CD4-positive, alpha-beta T cell treated with Interleukin-17A for 1 hour (primary cell): ENCODE measurements around the gene TST.
A peak's percentile ranks its signal among the peaks of the same experiment; 100 is the strongest.

Experiments used
- DNase-seq: peaks from one replicate; pipeline ENCODE4 v3.0.0-alpha.2; 2020

TST gene

DNA sequence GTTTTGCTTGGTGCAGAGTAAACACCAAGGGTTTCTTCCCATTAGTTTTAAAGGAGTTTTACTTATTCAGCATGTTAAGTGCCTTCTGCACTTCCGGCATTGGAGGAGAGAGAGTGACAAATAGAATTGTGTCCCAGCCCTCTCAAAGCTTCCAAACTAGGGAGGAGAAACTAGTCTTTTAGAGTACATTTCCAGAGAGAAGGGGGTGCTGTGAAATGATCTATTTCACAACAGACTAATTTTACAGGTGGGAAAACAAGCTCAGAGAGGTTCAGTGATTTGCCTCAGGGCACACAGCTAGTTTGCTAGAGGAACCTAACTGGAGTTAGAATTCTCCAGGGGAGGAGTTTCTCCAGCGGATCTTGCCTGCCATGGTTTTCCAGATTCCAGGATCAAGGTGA is 12.9 kb upstream of the TST start:
- DNase-seq, result no peak

DNA sequence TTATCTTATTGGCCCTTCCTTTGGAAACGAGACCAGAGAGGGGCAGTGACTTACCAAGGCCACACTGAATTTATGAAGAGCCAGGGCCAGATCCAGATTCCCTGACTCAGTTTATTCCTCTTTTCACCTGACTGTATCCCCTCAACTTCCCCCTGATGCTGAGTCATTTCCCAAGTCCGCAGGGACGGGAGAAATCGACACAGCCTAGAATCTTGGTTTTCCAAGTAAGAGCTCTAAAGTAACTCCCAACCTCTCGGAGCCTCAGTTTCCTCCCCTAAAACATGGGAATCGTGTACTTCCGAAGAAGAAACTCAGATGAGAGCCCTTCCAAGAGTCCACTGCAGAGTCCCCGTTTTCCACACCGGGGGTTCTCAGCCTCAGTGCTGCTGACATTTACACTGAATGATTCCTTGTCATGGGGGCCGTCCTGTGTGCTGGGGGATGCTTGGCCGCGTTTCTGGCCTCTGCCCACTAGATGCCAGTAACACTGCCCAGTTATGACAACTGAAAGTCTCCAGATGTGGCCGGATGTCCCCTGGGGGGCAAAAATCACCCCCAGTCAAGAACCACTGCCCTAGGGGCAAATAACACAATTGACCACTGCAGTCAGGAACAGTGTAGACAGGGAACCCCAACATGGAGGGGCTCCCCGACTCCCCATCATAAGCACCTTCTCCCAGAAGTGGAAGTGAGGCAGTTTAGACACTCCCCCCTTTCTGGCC is 11.5 kb upstream of the TST start:
- DNase-seq, result no peak

DNA sequence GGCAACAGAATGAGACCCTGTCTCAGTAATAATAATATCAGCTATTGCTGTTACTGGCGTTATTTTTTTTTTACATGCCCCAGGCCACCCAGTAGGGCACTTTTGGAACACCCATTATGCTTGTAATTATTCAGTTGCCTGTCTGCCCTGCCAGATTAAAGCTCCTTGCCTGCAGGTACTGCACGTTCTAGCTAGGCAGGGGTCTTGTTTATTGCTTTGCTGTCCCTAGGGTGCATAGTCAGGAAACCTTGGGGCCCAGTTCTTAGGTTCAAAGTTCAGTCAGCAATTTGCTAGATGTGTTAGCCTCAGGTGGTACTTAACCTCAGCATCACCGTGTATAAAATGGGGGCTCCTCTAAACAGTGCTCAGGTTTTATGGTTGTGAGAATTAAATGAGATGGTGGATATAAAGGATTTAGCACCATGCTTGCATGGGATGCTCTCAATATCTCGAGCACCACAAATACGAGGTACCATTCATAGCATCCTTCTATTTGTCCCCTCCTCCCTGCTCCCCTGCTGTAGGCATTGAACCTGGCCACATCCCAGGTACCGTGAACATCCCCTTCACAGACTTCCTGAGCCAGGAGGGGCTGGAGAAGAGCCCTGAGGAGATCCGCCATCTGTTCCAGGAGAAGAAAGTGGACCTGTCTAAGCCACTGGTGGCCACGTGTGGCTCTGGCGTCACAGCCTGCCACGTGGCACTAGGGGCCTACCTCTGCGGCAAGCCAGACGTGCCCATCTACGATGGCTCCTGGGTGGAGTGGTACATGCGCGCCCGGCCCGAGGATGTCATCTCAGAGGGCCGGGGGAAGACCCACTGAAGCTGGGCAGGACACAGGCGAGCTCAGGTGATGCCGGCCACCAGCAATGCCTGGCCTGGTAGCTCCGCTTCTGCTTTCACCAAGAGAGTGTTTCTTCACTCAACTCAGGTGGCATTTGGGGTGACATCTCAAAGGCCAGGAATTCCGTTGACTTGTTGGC is 9.7 kb upstream of the TST start:
- DNase-seq, result no peak

DNA sequence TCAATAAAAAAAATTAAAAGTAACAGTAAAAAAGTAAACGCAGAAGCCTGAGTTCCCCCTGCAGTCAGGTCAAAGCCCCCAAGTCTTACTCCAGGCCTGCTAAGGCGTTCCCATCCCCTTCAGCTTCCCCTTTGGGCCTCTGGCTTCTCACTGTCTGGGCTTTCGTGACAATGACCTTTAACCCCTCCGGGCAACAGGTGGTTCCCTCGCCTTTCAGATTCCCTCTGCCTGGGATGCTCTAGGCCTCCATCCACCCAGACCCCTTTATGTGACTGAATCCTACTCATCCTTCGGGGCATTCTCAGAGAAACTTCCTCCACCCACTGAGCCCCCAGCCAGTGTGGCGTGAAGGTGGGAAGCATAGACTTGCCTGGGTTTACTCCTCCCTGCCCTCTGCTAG is 8.3 kb upstream of the TST start:
- no peak for DNase-seq

DNA sequence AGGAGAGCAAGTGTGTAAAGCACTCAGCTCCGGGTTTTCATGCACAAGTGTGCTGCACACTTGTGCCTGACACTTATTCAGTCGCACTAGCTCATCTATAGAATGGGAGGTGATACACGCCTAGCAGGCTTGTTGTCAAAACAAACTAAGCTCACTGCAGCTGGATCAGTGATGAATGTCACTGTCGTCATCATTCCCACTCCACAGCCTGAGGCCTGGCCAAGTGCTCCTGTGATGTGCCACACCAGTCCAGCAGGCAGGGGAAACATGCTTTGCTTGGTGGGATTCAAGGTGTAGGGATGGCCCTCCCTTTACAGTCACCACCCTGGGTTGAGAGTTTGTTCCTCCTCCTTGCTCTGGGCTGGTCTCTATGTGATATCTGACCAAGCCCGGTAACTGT is 7.1 kb upstream of the TST start:
- DNase-seq, result no peak

DNA sequence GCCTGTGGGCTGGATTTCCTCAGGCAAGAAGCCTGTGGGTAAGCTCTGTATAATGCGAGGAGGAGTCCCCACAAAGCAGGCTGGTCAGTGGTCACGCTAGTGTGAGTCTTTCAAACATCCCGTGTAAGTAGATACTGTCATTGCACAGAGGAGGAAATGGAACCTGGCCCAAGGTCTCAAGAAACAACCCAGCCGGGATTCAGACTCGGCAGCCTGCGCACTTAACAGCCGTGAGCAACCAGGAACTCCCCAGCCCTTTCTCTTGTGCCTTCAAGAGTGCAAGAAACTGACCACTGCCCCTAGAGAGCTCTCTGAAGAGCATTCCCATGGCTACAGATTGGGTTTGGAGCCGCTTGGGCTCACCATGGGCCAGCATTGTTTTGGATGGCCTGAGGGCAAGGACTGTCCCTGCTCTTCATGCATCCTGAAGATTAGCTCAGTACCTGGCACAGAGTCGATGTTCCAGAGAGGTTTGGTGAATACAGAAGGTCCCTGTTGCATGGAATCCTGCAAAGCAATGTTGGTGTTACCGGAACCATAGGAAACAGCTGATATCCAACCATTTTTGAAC is 6.3 kb upstream of the TST start:
- no peak for DNase-seq

DNA sequence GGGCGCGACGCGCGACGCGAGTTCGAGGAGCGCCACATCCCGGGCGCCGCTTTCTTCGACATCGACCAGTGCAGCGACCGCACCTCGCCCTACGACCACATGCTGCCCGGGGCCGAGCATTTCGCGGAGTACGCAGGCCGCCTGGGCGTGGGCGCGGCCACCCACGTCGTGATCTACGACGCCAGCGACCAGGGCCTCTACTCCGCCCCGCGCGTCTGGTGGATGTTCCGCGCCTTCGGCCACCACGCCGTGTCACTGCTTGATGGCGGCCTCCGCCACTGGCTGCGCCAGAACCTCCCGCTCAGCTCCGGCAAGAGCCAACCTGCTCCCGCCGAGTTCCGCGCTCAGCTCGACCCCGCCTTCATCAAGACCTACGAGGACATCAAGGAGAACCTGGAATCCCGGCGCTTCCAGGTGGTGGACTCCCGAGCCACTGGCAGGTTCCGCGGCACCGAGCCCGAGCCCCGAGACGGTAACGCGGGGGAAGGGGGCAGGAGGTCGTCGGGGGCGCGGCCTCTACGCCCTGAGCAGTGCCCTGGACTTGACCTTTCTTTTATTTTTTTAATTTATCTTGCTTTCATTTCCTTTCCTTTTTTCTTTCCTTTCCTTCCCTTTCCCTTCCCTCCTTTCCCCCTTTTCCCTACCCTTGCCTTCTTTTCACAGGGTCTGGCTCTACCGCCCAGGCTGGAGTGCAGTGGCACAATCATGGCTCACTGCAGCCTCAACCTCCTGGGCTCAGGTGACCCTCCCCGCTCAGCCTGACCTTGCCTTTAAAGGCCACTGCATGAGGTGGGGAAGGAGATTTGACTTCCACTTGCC is 5.3 kb upstream of the TST start:
- DNase-seq, result no peak

DNA sequence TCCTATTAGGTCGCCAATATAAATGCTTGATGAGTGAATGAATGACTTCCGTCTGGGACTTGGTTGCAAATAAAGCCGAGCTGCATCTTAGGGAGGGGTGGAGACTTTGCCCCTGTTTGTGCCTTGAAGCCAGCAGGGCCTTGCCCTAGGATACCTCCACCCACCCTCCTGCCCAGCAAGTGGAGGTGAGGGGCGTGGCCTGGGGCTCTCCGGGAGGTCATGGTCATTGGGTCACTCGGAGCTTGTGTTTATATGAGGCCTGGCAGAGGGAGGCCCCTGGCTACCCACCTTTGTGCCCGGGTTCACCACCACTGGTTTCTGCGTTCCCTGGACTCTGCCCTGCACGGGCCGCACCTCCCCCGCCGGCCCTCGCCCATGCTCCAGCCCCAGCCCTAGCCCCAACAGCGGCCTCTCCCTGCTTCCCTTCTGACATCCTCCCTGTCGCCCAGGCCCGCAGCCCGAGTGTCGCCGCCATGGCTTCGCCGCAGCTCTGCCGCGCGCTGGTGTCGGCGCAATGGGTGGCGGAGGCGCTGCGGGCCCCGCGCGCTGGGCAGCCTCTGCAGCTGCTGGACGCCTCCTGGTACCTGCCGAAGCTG is 4.6 kb upstream of the TST start:
- no peak for DNase-seq

DNA sequence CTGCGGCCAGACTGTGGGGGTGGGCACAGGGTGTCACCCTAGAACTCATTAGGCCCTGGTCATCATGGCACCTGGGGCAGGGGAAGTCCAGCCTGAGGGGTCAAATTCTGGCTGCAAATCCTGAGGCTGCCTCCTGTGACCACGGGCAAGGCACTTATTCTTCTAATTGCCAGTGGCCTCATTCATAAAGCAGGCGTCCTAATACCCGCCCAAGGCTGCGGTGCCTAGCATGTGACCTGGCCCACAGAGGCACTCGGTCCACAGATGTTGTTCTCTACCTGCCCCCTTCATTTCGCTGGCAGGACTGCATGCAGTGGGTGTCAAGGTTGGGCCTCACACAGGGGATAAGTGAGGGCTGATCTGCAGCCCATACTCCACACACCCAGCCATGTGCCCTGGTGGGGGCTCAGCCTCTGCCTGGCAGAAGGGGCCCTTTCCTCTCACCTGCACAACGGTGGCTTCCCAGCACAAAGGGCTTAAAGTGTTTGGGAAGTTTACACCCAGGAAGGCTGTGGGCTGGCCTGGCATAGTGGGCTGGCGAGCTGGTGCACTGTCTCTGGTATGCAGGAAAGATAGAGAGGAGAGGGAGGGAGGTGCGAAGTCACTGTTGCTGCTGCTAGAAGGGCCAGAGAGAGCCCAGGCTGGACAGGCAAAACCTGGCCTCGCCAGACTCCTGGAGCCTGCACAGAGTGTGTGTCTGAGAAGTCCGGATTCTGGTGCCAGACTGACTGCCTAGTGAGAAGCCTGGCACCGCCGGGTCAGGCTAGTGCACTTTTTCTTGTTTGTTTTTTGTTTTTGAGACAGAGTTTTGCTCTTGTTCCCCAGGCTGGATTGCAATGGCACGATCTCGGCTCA is 3.5 kb upstream of the TST start:
- no peak for DNase-seq

DNA sequence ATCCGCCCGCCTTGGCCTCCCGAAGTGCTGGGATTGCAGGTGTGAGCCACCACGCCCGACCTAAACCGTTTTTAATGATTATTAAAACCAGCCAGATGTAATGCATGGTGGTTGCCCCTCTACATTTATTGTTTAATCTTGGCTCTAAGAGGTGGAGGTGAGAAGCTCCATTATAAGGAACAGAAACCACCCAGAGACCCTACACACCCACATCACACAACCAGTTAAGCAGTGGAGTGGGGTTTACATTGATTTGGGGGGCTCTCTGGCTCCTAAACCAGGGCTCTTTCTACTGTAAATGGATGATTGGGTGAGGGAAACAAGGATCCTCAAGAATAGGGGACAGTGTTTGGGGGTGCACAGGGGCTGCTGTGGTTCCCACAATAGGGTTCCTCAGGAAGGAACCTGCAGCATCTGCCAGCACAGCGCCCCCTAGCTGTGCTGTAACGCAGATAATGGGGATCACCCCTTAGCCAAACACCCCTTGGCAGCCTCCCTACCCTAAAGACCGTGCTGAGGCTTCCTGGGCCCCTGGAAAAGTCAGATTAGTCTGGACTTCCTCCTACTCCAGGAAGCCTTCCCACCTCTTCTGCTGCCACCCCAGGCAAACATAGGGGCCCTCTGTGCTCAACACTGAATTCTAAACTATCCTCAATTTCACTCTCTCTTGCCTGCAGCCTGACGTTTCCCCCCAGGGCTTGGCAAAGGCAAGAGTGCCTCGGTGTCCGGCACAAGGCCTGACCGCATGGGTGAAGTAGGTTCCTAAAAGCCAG is 2.6 kb upstream of the TST start:
- peak; percentile 58 for DNase-seq

DNA sequence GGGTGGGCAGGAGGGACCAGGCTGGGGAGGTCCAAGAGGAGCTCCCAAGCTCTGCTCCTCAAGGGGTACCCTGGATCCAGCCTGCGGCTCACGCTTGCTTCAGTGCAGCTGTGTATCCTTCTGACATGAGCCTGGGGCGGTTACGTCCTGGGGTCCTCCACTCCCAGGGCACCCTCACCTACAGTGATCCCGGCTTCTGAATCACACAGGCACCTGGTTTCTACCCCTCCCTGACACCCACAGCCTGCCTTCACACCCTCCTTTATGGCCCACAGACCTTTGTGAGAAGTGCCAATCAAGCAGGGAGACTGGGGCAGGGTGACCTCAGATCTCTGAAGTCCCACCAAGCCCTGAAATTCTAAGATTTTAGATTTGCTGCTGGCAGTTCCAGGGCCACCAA is 1.8 kb upstream of the TST start:
- DNase-seq, result no peak

DNA sequence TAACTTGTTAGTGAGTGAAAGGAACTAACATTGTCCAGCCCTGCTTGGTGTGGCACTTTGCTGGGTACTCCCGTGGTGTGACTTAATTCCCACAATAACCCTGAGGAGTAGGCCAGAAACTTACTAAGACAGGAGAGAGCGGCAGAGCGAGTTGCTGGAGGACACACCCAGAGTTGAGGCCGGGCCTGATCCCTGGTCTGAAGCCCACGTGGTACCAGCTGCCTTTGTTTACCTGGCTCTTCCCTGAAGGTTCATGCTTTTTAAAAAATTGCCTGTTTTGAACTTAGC is 889 bp upstream of the TST start:
- no peak for DNase-seq

DNA sequence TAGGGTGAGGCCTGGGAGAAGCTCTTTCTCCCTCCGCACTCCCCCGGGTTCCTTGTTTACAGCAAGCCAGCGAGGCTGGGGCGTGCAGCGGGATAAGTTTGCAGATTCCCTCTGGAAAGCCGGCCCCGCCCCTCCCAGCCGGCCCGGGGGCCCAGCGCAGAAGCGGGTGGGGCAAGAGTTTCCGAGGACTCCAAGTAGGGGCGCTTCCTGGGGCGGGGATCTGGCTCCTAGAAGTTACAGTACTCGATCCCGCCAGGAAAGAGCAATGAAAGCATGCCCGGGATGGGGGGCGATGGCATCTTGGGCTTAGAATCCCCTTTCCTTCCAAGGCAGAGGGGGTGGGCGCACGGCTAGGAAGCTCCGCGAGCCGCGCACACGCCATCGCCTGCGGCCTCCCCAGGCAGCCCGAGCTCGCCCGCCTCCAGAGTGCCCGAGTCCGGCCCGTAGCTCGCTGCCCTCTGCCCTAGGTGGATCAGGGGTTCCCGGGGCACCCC is 385 bp downstream of the TST start:
- DNase-seq, result no peak

DNA sequence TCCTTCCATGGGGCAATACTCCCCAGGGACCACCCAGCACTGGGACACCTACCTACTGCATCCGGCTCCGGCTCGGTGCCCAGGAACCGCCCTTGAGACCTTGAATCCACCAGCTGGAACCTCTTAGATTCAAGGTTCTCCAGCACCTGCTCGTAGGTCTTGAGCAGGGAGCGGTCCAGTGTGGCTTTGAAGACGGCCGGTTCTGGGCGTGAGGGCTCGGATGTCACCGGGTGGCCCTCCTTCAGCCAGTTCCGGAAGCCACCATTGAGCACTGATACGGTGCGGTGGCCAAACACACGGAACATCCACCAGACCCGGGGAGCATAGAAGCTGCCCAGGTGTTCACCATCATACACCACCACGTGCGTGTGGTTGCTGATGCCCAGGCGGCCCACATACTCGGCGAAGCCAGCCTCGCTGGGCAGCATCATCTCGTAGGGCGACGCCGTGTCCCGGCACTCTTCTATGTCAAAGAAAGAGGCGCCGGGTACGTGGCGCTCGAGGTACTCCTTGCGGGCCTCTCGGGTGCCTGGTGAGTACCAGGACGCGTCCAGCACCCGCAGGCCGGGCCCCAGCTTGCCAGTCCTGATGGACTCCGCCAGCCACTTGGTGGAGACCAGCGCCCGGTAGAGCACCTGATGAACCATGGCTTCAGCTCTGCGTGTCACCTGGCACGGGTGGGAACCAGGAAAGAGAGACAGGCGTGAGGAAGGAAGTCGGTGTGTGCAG is 997 bp downstream of the TST start:
- no peak for DNase-seq

DNA sequence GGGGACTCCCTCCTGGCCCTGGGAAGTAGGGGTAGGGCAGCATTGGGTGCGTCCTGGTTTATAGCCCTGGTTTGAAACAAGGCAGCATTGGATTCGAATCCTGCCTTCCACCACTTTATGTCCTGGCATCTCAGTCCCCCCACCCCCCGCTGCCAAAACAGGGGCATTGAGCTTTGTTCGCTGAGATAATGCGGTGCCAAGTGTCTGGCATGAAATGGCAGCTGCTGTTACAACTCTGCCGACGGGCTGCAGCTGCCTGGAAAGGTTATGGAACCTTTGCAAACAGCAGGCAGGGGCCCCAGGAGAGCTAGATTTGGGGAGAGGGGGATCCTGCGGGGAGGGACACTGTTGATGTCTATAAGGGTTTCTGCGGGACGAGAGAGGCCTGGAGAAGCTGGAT is 1.9 kb downstream of the TST start:
- no peak for DNase-seq

DNA sequence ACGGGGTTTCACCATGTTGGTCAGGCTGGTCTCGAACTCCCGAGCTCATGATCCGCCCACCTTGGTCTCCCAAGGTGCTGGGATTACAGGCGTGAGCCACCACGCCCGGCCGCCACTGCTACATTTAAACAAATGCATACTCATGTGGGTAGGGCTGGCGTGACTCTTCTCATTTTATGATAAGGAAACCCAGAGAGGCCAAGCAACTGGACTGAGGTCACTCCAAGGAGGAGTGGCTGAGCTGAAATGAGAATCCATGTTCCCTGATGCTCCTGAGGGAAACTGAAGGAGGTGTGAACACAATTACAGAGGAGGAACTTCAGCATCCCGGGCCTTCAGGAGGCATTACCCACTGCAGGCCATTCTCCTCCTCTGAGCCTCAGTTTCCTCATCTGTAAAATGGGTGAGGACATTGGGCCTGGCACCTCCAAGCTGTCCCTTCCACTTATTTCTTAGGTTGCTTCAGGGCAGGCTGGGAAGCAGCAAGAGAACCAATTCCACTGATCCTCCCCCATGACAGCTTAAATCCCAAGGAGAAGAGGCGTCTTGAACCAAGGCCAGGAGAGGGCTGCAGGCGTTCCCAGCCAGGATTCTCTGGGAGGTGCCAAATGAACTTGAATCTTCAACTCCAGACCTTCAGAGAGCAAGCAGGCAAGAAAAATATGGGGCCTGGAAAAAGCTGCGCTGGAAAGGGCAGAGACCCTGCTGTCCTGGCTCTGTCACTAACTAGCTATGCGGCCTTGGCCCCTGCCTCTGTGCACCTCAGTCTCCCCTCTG is 2.9 kb downstream of the TST start:
- no peak for DNase-seq

DNA sequence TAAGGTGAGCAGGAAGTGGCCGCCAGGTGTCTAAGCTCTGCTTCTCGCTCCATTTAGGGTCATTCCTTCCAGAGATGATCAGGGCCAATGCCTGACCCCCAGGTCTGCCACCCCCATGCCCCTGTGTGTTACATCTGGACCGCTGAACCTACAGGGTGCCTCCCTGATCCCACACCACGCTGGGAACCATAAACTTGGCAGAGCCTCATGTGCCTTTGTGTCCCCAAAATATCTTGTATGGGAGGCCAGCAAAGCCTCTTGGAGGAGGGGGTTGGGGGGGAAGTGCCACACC is 3.7 kb downstream of the TST start:
- no peak for DNase-seq

DNA sequence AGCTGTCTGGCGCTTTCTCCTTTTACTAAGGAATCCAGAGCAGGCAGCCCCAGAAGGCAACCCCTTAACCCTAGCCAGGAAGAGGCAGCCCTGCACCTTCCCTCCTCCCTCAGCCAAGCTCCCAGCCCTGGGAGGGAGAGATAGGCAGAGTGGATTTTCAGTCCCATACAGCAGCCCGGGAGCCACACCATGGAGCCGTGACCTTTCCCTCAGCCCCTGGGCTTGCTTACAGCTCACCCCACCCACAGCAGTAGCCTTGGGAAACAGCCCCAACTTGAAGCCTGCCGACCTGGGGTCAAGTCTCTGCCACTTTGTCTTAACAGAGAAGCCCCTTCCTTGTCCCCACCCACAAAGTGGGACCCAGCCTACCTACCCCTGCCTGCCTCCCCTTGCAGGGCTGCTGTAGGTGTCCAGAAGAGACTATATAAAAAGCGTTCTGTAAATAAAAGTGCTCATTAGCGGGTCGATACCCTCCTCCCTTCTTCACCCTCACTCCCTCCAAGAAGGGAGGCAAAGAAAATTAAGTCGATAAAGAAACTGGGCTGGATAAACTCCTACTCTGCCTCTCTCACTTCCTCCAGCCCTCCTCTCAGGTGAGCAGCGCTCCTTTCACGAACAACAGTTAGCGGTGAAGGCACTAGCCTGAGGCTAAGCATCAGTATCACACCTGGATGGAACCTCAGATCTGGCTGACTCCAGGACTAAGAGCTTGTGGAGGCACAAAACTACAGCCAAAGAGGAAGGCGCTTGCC is 4.2 kb downstream of the TST start:
- DNase-seq, result no peak

DNA sequence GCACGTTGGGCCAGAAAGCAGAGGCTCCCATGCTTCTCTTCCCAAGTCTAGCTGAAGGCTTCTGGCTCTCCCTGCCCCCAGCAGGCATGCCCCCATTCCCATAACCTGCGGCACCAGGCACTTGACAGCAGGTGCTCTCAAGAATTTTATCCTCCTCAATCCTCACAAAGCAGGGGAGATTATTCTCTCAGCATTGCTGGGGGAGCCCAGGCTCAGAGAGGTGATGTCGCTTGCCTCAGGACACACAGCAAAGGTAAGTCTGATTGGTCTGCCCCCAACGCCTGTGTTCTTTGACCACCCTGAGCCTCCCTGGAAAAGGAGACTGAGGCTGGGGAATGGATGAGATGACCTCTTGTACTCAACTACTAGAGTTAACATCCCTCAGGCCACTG is 4.8 kb downstream of the TST start:
- no peak for DNase-seq
